Osteoblast (primary cell): Measurements from ENCODE around the gene NBPF1. TPM values are rescaled to one million over a fixed set of nuclear protein-coding genes. Genes with fewer than 3 reads are reported as not detected.
"Not testable (repeated sequence)": the region's sequence is repeated elsewhere in the genome, so short reads cannot be mapped to it uniquely, and the experiment has no call there.

Source experiments
- DNase-seq: peaks from one replicate; pipeline ENCODE4 v3.0.0; 2011; ENCODE audit warnings: low spot score, mixed read lengths; ENCODE audit not compliant: insufficient read length; ENCODE audit errors: missing footprints
- H2AFZ ChIP-seq: 2 replicates; pipeline ENCODE4 v1.6.0; 2011; ENCODE audit warnings: mild to moderate bottlenecking, low read length
- H3K27ac ChIP-seq: 2 replicates; pipeline ENCODE4 v1.5.1; 2011; ENCODE audit warnings: mild to moderate bottlenecking, low read depth, low read length, moderate library complexity
- H3K27me3 ChIP-seq: 2 replicates; pipeline ENCODE4 v1.6.0; 2012; ENCODE audit warnings: mild to moderate bottlenecking, control low read depth, inconsistent platforms, low read length, moderate library complexity; ENCODE audit not compliant: insufficient read depth
- H3K36me3 ChIP-seq: 2 replicates; pipeline ENCODE4 v1.5.1; 2011; ENCODE audit warnings: mild to moderate bottlenecking, low read length, control low read depth, moderate library complexity; ENCODE audit not compliant: insufficient read depth
- H3K4me1 ChIP-seq: 2 replicates; pipeline ENCODE4 v1.5.1; 2011; ENCODE audit warnings: mild to moderate bottlenecking, low read length, control low read depth, moderate library complexity; ENCODE audit not compliant: insufficient read depth
- H3K4me2 ChIP-seq: 2 replicates; pipeline ENCODE4 v1.6.0; 2011; ENCODE audit warnings: mild to moderate bottlenecking, low read length; ENCODE audit not compliant: insufficient read depth
- H3K4me3 ChIP-seq: fragments of 200-600 bp; sonication (generic); 3 replicates; pipeline ENCODE4 v1.5.1; 2012; ENCODE audit warnings: mild to moderate bottlenecking, low read length, inconsistent platforms; ENCODE audit not compliant: insufficient read depth
- H3K79me2 ChIP-seq: 2 replicates; pipeline ENCODE4 v1.6.0; 2012; ENCODE audit warnings: mild to moderate bottlenecking, low read length, control low read depth, inconsistent platforms; ENCODE audit not compliant: insufficient read depth
- H3K9me3 ChIP-seq: 2 replicates; pipeline ENCODE4 v1.5.1; 2011; ENCODE audit warnings: low read depth, low read length, control low read depth
- H4K20me1 ChIP-seq: 2 replicates; pipeline ENCODE4 v1.6.0; 2012; ENCODE audit warnings: mild to moderate bottlenecking, low read length, control low read depth; ENCODE audit not compliant: insufficient read depth
- total RNA-seq: library from RNA; depleted of rRNA; stranded (reverse); fragments of >200 nt; gene quantifications from 2 replicates; pipeline ENCODE4 v1.2.3, GENCODE V29; 2012
- TF ChIP-seq, protein P1 (sequence below): IDR thresholded peaks from 2 replicates; pipeline ENCODE4 v1.5.1; 2011; ENCODE audit warnings: mild to moderate bottlenecking, low read depth, low read length, moderate library complexity; ENCODE audit errors: extremely low read depth

The NBPF1 gene
- total RNA-seq, 1 donor, result 54.6 TPM

DNA sequence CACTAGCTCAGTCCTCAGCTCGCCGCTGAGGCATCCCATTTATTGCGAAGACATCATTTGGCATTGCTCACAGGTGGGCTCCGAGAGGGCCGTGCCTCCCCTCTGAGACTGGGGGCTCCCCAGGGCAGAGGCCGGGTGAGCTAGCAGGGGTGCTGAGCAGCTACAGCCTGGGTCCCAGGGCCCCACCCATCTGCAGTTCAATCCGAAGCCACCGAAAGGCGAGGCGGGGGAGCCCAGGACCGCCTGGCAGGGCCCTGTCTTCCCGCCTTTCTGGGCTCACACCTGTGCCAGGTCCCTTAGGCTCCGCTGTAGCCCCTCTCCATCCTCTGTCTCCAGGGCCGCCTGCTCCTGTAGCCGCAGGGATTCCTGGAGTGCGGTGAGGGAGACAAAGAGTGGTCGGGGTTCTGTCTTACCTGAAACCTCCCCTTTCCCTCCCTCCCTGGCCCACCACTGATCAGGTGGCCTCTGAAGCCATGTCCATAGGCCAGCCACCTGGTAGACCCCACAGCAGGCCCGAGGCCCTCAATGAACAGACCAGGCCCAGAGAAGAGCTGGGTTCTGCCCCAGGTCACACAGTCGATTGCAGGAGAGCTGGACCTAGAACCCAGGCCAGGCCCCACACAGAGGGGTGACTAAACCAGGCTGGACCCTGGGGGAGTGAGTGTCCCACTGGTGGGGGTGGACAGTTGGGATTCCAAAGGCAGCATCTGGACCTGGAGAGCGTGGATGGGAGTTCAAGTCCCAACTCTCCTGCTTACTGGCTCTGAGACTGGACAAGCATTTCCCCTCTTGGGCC is 18.1 kb upstream of the NBPF1 start:
- Histone ChIP-seq H3K27ac (no peak overlapping the region), H4K20me1 (peaks cover 4% of the 10 kb centered on the region), H3K4me1 (no peaks in the 10 kb centered on the region), H3K4me2 (no peak overlapping the region), H3K4me3 (no peak overlapping the region), H3K27me3 (no peaks in the 10 kb centered on the region), H3K79me2 (peaks cover 7% of the 10 kb centered on the region), H3K36me3 (peaks cover 41% of the 10 kb centered on the region), H2AFZ (no peak overlapping the region), H3K9me3 (no peaks in the 10 kb centered on the region)
- peak; percentile 90 for DNase-seq
- TF ChIP-seq, protein P1, sequence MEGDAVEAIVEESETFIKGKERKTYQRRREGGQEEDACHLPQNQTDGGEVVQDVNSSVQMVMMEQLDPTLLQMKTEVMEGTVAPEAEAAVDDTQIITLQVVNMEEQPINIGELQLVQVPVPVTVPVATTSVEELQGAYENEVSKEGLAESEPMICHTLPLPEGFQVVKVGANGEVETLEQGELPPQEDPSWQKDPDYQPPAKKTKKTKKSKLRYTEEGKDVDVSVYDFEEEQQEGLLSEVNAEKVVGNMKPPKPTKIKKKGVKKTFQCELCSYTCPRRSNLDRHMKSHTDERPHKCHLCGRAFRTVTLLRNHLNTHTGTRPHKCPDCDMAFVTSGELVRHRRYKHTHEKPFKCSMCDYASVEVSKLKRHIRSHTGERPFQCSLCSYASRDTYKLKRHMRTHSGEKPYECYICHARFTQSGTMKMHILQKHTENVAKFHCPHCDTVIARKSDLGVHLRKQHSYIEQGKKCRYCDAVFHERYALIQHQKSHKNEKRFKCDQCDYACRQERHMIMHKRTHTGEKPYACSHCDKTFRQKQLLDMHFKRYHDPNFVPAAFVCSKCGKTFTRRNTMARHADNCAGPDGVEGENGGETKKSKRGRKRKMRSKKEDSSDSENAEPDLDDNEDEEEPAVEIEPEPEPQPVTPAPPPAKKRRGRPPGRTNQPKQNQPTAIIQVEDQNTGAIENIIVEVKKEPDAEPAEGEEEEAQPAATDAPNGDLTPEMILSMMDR, result no peak

DNA sequence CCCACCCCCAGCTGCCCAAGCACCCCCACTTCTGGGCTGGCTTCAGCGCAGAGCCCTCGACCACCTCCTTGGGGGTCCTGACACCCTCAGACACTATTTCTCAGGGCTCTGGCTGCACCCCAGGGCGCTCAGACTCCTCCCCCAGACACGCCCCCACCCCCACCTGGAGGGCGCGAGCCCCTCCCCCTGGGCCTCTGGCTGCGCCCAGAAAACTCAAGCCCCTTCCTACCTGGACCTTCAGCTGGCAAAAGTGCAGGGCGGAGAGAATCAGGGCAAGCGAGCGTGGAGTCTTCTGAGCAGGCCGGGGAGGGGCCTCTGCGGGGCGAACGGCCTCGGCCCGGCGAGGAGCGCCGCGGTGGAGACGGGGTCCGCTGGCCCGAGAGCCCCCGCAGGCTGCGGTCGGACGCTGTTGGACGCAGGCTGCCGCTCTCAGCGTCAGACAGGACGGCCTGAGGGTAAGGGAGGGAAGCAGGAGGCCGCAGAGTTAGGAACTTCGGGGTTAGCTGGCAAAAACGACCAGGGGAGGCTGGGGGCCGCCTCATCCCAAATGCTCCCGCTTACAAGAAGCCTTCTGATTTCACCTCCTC is 17.4 kb upstream of the NBPF1 start:
- Histone ChIP-seq H3K27me3 (no peaks in the 10 kb centered on the region), H2AFZ (no peak overlapping the region), H3K4me1 (no peaks in the 10 kb centered on the region), H3K79me2 (peaks cover 4% of the 10 kb centered on the region), H3K9me3 (no peaks in the 10 kb centered on the region), H4K20me1 (peaks cover 4% of the 10 kb centered on the region), H3K4me3 (no peak overlapping the region), H3K27ac (no peak overlapping the region), H3K36me3 (peaks cover 48% of the 10 kb centered on the region), H3K4me2 (no peak overlapping the region)
- peak; percentile 80 for DNase-seq
- TF ChIP-seq, protein P1, result no peak

DNA sequence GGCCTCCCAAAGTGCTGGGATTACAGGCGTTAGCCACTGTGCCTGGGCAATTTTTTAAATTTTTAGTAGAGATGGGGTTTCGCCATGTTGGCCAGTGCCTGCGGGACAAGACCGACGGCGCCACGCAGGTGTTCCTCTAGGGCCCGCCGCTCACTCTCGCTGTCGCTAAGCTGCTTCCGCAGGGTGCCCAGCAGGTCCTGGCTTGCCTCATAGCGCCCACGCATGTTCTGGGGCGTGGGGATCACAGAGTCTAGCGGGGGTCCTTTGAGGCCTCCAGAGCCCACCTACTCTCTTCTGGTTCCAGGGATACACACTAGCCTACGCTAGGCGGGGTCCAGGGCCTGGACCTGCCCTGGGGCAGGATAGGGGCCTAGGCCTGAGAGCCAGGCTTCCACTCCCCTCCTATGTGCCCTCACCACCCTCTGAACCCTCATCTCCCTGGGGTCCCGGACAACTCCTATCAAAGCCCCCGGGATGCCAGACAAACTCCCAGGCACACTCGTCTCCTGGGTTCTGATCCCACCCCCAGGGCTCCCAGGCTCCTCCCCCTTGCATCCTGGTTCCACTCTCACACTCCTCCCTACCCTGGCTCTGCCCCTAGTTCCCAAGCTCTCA is 16.7 kb upstream of the NBPF1 start:
- peak; percentile 82 for DNase-seq
- peaks cover 52% of the 10 kb centered on the region for H3K36me3 ChIP-seq
- not testable (repeated sequence) for H3K4me1 ChIP-seq, H3K27me3 ChIP-seq, H3K4me2 ChIP-seq, H4K20me1 ChIP-seq, H2AFZ ChIP-seq, H3K27ac ChIP-seq, H3K9me3 ChIP-seq, H3K79me2 ChIP-seq, H3K4me3 ChIP-seq

DNA sequence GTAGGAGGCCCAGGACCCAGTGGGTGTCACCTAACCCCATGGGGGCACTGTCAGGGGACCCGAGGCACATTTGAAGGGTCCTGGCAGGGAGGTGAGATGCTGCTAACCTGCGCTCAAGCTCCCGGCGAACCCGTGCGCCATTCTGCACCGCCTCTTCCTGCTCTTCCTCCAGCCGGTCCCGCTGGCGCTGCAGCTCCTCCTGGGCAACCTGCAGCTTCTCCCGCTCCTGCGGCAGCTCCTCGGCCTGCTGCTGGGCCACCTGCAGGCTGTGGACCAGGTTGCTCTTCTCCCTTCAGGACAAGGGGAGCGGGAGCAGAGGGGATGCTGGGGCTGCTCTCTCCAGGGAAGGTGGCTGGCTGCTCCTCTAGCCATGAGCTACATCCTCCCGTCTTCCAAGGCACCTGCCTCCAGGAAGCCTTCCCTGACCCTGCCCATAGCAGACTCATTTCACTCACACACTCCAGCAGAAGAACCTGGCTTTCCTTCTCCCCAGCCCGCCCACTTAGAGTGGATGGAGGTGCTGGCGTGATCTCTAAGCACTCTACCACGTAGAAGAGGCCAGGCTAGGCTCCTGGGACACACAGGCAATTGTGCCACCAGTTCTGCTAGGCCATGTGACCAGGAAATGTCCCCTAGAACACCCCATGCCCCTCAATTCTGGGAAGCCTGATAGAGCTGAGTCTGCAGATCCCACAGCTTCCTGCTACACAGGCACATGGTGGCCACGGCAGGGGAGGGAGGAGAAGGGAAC is 15.2 kb upstream of the NBPF1 start:
- Histone ChIP-seq H3K4me1 (peaks cover 2% of the 10 kb centered on the region), H3K27me3 (no peaks in the 10 kb centered on the region), H2AFZ (no peak overlapping the region), H4K20me1 (peaks cover 15% of the 10 kb centered on the region), H3K4me2 (no peak overlapping the region), H3K79me2 (no peaks in the 10 kb centered on the region), H3K4me3 (no peak overlapping the region), H3K27ac (no peak overlapping the region), H3K9me3 (no peaks in the 10 kb centered on the region), H3K36me3 (peaks cover 56% of the 10 kb centered on the region)
- peak; percentile 82 for DNase-seq
- TF ChIP-seq, protein P1, result no peak

DNA sequence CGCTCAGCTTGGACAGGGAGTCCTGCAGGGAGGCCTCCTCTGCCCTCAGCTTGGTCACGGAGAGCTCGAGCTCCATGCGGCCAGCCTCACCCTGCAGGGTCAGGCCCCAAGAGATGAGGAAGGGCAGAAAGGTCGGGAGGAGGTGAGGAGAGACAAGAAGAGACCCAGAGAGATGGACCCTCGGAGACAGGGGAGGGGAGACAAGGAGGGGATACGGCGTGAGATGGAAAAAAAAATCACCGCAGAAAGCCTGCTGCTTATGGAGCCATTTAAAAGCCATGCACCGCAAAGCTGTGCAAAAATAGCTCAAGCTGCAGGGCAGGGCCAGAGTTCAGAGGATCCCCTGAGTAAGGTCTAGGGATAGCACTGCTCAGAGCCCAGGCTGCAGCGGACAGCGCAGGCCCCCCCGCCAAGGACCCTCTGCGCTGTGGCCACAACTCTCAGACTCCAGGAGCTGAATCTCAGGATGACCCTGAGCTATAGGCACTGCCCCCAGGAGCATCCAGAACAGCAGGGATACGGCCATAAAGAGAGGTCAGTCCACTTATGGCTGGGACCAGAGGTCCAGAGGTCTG is 13.1 kb upstream of the NBPF1 start:
- H3K27ac ChIP-seq, H3K79me2 ChIP-seq, H3K9me3 ChIP-seq, H3K4me2 ChIP-seq, H3K4me3 ChIP-seq, H3K4me1 ChIP-seq, H2AFZ ChIP-seq, H3K27me3 ChIP-seq: not testable (repeated sequence)
- peak; percentile 87 for DNase-seq
- Histone ChIP-seq H4K20me1 (peaks cover 19% of the 10 kb centered on the region), H3K36me3 (peaks cover 43% of the 10 kb centered on the region)
